Measurements from ENCODE around the gene TSSC4.

DNA sequence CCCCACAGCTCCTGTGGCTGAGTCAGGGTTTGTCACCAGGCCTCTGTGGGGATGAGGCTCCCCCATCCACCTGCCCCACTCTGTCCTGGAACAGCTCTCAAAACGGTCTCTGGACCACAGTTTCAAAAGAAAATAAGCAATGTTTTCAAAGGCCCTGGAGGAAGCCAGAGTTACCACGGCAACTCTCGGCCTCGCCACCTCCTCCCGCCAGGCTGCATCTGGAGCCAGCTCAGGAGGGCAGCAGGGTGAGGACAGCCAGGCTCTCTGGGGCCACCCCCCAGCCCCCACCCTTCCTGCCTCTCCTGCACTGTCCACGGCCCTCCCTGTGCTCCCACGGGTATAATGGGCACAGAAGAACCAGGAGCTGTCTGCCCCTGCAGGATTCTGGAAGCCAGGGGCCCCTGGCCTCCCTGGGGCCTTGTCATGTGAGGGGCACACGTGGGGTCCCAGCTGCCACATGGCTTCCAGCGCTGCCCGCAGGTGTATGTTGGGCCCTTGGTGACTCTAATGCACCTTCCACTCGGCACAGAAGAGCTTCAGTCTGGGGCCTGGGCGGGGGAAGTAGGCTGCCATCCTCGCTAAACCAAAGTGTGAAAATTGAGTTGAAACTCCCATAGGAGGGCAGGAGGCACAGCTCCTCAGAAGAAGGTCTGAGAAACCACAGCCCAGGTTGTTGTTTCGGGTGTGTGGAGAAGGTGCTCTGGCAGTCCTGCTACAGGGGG, 13.1 kb upstream of the TSSC4 start:
- TF ChIP-seq, protein P1, sequence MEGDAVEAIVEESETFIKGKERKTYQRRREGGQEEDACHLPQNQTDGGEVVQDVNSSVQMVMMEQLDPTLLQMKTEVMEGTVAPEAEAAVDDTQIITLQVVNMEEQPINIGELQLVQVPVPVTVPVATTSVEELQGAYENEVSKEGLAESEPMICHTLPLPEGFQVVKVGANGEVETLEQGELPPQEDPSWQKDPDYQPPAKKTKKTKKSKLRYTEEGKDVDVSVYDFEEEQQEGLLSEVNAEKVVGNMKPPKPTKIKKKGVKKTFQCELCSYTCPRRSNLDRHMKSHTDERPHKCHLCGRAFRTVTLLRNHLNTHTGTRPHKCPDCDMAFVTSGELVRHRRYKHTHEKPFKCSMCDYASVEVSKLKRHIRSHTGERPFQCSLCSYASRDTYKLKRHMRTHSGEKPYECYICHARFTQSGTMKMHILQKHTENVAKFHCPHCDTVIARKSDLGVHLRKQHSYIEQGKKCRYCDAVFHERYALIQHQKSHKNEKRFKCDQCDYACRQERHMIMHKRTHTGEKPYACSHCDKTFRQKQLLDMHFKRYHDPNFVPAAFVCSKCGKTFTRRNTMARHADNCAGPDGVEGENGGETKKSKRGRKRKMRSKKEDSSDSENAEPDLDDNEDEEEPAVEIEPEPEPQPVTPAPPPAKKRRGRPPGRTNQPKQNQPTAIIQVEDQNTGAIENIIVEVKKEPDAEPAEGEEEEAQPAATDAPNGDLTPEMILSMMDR (IDR thresholded peaks at IDR 0.05): no peak
- TF ChIP-seq POLR2AphosphoS5 (IDR thresholded peaks at IDR 0.05): no peak

Data from gastroesophageal sphincter (tissue), 3 donors.